HG02943 (cell line): ENCODE results near the gene TALDO1.

ENCODE experiments used
- ATAC-seq: cut with Tn5 transposase; IDR thresholded peaks from one replicate; pipeline ENCODE4 v1.9.1; 2021; ENCODE audit warnings: mild to moderate bottlenecking, low read depth, moderate library complexity; ENCODE audit not compliant: unreplicated experiment

Gene TALDO1

GRCh38 chr11:778976-779954 is 32.0 kb downstream of the TALDO1 start:
- no peak for ATAC-seq

GRCh38 chr11:779955-780532 is 32.8 kb downstream of the TALDO1 start:
- no peak for ATAC-seq

DNA sequence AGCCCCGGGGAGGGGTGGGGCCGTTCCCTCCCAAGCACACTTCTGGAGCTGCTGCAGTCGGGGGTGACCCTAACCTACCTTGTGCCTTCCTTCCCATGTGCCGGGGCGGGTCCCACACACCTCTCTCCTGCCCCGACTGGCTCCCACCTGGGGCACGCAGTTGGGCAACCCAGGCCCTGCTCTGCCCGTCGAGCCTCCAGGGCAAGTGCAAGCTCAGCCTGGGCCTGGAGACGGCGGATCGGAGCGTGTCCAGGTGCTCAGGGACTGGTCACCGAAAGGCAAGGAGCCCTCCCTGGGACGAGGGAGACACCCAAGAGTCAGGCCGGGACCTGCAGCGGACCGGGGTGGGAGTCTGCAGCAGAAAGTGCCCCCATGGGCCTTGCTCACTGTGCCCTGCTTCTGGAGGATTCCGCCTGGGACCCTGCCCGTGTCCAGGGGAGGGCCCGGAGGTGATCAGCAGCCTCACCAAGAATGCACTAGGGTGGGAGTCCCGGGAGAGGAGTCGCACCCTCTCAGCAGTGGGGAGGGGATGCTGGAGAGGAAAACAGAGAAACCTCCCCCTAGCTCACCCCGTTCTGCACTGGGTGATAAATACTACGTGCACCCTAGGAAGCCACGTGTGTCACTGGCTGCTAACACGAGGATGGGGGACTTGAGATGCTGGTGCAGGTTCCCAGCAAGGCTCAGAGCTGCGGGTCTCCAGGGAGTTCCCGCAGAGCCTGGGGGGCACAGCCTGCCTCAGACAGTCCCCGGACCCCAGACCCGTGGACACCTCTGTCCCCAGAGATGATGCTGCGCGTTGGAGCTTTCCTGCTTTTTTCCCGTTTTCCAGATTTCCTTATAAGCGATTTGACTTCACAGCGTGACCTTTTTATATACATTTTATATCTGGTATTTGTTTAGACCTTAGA is 35.3 kb downstream of the TALDO1 start:
- no peak for ATAC-seq

- no peak for ATAC-seq
Observed at GRCh38 chr11:783581-784015, 36.3 kb downstream of the TALDO1 start.

DNA sequence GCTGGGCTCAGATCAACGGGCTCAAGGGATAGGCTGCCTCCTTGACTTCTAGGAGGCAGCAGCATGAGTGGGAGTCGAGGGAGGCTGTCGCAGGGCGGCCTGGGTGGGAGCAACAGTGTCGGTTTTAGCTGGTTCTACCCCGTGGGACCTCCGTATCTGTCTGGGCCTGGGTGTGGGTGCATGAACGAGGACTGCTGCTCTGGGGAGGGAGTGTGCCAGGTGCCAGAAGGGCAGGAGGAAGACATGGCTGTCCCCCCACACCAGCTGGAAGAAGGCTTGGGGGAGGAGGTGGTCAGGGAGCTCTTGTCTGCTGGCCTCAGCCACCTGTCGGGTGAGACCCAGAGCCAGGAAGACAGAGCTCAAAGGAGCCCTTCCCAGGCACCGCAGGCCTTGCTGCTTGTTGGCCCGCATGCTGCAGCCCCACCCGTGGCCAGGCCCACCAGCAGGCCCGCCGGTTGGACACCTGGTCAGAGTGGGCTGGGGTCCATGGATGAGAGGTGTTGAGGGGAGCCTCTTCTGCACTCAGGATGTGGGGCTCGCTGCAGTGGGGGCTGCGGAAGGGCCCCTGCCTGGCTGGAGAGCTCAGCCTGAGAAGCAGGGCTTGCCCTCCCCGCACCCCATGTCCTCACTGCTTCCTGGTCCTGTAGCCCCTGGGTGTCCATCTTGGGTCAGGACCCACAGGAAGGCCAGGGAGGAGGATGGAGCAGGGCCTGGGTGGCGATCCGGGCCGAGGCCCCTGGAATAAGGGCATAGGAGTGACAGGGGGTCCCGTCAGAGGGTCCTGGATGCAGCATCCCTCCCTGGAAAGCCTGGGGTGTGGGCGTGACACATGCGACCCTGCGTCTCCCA is 39.2 kb downstream of the TALDO1 start:
- ATAC-seq, result no peak

- ATAC-seq, result no peak
Observed at GRCh38 chr11:787084-787675, 39.9 kb downstream of the TALDO1 start.

GRCh38 chr11:788009-788640 is 40.9 kb downstream of the TALDO1 start:
- ATAC-seq, result no peak

DNA sequence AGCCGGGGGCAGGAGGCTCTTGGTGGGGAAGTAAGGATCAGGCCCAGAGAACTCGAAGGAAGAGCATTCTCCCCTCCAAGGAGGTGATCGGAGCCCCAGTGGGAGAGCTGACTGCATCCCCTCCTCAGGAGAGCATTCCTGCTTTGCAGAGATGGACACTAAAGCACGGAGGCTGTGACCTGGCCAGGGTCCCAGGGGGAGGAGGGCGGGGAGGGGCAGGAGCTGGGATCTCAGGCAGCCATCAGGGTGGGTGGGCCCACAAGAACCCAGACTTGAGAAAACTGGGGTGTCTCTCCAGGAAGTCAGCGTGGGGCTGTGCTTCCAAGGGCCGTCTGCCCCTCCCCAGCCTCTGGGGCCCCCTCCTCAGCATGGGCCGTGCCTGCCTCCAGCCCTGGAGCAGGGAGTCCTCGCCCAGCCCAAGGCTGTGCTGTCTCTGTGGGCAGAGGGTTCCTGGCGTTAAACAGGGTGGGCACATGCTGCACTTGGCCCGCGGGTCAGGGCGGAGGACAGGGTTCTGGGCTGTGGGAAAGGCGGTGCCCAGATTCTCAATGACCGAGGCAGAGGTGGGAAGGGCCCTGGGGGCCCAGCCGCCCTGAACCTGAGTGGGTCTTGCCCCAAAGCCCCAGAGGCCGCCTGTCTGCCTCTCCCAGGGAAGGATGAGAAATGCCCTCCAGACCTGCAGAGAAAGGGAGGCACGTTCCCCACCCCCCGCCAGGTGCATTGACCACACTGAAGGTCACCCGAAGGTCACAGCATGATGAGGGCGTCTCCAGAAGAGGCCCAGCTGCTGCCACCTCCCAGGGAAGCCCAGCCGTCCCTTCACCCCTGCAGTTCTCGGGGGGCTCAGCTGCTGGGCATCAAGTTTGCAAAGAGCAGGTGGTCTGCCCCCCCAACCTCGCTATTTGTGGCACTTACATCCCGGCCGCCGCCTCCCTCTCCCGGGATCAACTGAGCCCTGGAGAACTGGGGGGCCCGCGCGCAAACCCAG is 42.0 kb downstream of the TALDO1 start:
- ATAC-seq, result no peak

- no peak for ATAC-seq
Observed at GRCh38 chr11:789943-790342, 42.7 kb downstream of the TALDO1 start, which contains the start of gene CEND1. Gene CEND1 (minus strand): TSS chr11:790090. CDS start chr11:788576, 1,514 bp downstream.

GRCh38 chr11:790721-791564 is 43.7 kb downstream of the TALDO1 start:
- ATAC-seq, result no peak

DNA sequence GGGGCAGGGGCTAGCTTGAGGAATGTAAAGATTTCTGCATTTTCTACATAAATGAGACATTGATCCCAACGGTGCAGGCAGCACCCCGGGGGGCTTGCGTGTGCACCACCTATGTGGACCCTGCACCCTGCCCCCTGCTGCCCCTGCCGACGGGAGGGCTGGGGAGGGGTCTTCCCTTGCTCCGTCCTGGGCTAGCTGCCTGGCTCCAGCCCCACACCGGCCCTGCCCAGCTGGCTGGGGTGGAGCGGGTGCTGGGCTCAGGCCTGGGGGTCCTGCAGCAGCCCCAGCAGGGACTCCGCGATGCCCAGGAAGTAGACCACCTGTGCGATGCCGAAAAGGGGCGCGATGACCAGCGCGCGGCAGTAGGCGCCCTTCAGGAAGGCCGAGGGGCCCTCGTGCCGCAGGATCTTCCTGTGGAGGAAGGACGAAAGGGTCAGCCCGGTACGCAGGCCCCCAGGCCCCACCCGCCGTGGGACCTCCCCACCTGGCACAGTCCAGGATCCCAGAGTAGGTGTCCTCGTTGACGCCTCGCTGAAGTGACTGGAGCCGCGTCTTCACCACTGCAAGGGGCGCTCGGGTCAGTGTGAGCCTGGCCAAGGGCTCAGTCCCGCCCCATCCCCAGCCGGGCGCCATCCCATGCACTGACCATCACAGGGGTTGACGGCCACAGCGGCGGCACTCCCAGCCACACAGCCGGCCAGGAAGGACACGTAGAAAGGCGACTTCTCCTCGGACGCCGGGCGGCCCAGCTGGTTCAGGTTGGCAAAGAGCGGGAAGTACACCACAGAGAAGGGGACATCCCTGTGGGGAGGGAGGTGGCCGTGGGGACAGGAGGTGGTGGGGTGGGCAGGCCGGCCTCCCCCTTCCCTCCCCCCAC is 44.6 kb downstream of the TALDO1 start:
- ATAC-seq, result no peak

GRCh38 chr11:792535-792821 is 45.2 kb downstream of the TALDO1 start:
- ATAC-seq, result no peak

DNA sequence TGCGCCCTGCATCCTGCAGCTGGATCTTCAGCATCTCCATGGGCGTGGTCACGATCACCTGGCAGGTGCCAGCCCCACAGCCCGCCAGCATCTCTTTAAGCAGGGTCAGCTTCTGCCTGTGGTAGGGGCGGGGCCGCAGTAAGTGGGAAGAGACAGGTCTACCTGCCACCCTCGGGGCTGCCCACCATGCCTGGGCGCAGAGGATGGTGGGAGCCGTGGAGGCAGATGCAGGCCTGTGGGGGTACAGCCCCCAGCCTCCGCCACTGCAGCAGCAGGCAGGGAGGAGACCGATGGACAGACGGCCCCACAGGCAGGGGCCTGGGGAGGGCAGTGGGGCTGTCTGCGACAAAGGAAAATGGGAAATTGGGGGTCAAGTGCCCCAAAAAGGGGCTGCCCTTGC is 45.6 kb downstream of the TALDO1 start:
- ATAC-seq, result no peak

- ATAC-seq, result no peak
Observed at GRCh38 chr11:793556-793955, 46.3 kb downstream of the TALDO1 start.

GRCh38 chr11:794013-794765 is 46.9 kb downstream of the TALDO1 start:
- ATAC-seq, result no peak
